M059J (cell line): Measurements from ENCODE around the gene IL20. TPM values are rescaled to one million over a fixed set of nuclear protein-coding genes. Genes with fewer than 3 reads are reported as not detected.

Experiments
- DNase-seq: peaks from one replicate; pipeline ENCODE4 v3.0.0-alpha.2; 2012; ENCODE audit warnings: low read depth
- total RNA-seq: library from RNA; depleted of rRNA; stranded (reverse); fragments of >200 nt; shearing (Covaris generic); gene quantifications from 2 replicates; pipeline ENCODE4 v1.2.3, GENCODE V29; 2014; rRNA removed

IL20 gene
- total RNA-seq = not detected in 2 replicates

- peak; percentile 88 for DNase-seq
Measured at GRCh38 chr1:206864939-206865671, at the start of gene IL20. Gene IL20 (plus strand): TSS chr1:206865623. CDS start chr1:206865853, 230 bp downstream.

GRCh38 chr1:206816390-206817287 is 48.8 kb upstream of the IL20 start:
- DNase-seq = no peak

GRCh38 chr1:206821493-206821892 is 43.9 kb upstream of the IL20 start:
- DNase-seq = no peak

- no peak for DNase-seq
Measured at GRCh38 chr1:206823727-206824126, 41.7 kb upstream of the IL20 start.

GRCh38 chr1:206824331-206824730 is 41.1 kb upstream of the IL20 start:
- no peak for DNase-seq

GRCh38 chr1:206826394-206826793 is 39.0 kb upstream of the IL20 start:
- no peak for DNase-seq

- no peak for DNase-seq
Measured at GRCh38 chr1:206828061-206828460, 37.4 kb upstream of the IL20 start.

GRCh38 chr1:206828765-206829164 is 36.7 kb upstream of the IL20 start:
- DNase-seq = no peak

- DNase-seq = no peak
Measured at GRCh38 chr1:206829282-206829681, 36.1 kb upstream of the IL20 start.

- no peak for DNase-seq
Measured at GRCh38 chr1:206829875-206830274, 35.5 kb upstream of the IL20 start.

- DNase-seq = no peak
Measured at GRCh38 chr1:206831650-206832049, 33.8 kb upstream of the IL20 start.

- DNase-seq = no peak
Measured at GRCh38 chr1:206832352-206832880, 33.0 kb upstream of the IL20 start.

GRCh38 chr1:206833106-206833680 is 32.2 kb upstream of the IL20 start:
- DNase-seq = no peak

- DNase-seq = no peak
Measured at GRCh38 chr1:206833801-206834200, 31.6 kb upstream of the IL20 start.

GRCh38 chr1:206834217-206834616 is 31.2 kb upstream of the IL20 start:
- DNase-seq = no peak

GRCh38 chr1:206834711-206835110 is 30.7 kb upstream of the IL20 start:
- no peak for DNase-seq

GRCh38 chr1:206835186-206835585 is 30.2 kb upstream of the IL20 start:
- no peak for DNase-seq

- DNase-seq = no peak
Measured at GRCh38 chr1:206836111-206836510, 29.3 kb upstream of the IL20 start.

- peak; percentile 32 for DNase-seq
Measured at GRCh38 chr1:206839006-206839560, 26.3 kb upstream of the IL20 start.

GRCh38 chr1:206839857-206840256 is 25.6 kb upstream of the IL20 start:
- peak; percentile 88 for DNase-seq

- no peak for DNase-seq
Measured at GRCh38 chr1:206841609-206842323, 23.7 kb upstream of the IL20 start.
